ENCODE results near the gene TLE5. TPM values are rescaled to one million over a fixed set of nuclear protein-coding genes. Genes with fewer than 3 reads are reported as not detected.

Gene TLE5
- total RNA-seq, 6 donors from 2014 or later = 324 to 781 (median 471) TPM

DNA sequence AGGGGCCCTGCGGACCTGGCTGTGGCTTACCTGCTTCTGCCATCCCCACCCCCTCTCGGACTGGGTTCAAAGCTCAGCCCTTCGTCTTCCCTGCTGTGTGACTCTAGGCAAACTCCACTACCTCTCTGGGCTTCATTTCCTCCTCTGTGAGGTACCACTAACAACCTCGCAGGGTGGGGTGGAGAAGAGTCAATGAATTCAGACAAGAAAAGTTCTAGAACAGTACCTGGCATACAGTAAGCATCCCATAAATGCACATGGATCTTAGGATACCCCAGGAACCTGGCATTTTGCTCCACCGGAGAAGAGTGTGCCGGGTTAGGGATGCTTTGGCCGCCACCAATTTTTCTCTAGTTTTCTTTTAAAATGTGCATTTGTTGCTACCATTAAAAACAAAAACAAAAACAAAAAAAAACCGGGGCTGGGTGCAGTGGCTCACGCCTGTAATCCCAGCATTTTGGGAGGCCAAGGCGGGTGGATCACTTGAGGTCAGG lies 3.4 kb downstream of the TLE5 start:
- WGBS, 2 donors = 85 to 90% methylated on average over 10 of the region's 10 CpGs
- peaks cover 25 to 62% (median 54%) of the 10 kb centered on the region in 4 donors for H3K36me3 ChIP-seq
- H3K4me1 ChIP-seq = peaks cover 47 to 78% (median 68%) of the 10 kb centered on the region in 4 donors

DNA sequence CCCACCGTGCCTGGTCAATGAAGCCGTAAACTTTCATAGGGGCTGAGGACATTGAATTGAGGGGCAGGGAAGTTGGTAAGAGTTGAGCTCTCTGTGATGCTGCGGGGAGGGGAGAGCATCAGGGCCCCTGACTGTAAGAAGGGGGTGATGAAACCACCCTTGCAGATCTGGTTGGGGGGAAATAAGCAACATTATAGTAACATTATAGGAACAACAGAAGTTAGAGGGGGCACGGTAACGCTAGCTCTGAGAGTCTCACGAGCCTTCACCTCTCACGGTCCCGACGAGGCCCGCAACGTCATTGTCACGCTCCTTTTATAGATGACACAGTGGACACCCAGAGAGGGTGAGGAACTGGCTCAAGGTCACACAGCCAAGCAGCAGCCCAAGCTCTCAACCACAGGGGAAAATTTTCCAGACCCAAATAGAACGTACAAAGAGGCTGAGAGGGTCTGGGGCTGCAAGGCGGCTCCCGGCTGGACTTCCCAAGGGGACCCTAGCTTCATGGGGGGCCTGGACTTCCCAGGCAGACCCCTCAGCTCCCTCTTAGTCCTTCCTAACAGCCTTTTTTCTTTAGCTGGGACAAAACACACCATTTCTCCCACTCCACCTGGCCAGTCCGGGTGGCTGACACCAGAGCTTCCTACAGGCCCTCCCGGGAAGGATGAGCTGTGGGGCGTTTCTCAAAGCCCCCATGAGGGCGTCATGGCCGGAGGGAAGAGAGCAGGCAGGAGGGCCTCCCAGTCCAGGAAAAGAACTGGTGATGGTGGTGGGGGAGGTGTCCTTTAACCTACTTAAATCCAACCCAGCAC lies 4.1 kb downstream of the TLE5 start:
- ATAC-seq (ENCODE audit: low FRiP score in 2 of 2) (no peak), DNase-seq (no peak)
- Histone ChIP-seq H3K27ac (peak overlapping the region; percentile 70 to 99 (median 78)), H3K9me3 (no peaks in the 10 kb centered on the region), H3K4me3 (peak overlapping the region in 1 of 4 donors; percentile 89), H3K27me3 (no peaks in the 10 kb centered on the region), H3K36me3 (peaks cover 25 to 69% (median 61%) of the 10 kb centered on the region in 4 donors), H3K4me1 (peaks cover 46 to 72% (median 62%) of the 10 kb centered on the region in 4 donors)
- TF ChIP-seq, protein P1, sequence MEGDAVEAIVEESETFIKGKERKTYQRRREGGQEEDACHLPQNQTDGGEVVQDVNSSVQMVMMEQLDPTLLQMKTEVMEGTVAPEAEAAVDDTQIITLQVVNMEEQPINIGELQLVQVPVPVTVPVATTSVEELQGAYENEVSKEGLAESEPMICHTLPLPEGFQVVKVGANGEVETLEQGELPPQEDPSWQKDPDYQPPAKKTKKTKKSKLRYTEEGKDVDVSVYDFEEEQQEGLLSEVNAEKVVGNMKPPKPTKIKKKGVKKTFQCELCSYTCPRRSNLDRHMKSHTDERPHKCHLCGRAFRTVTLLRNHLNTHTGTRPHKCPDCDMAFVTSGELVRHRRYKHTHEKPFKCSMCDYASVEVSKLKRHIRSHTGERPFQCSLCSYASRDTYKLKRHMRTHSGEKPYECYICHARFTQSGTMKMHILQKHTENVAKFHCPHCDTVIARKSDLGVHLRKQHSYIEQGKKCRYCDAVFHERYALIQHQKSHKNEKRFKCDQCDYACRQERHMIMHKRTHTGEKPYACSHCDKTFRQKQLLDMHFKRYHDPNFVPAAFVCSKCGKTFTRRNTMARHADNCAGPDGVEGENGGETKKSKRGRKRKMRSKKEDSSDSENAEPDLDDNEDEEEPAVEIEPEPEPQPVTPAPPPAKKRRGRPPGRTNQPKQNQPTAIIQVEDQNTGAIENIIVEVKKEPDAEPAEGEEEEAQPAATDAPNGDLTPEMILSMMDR (IDR thresholded peaks at IDR 0.05) = no peak
- no peak for TF ChIP-seq POLR2A (IDR thresholded peaks at IDR 0.05)
- no peak for TF ChIP-seq POLR2AphosphoS5 (IDR thresholded peaks at IDR 0.05)
- 82 to 88% methylated on average over 20 of the region's 20 CpGs for WGBS, 2 donors

More for the DNA sequence above, 3.4 kb downstream of the TLE5 start:
- no peak for TF ChIP-seq POLR2AphosphoS5 (IDR thresholded peaks at IDR 0.05)
- TF ChIP-seq, protein P1 (IDR thresholded peaks at IDR 0.05) = no peak
- TF ChIP-seq EP300 (IDR thresholded peaks at IDR 0.05) = no peak
- TF ChIP-seq POLR2A (IDR thresholded peaks at IDR 0.05) = no peak
- Histone ChIP-seq H3K9me3 (no peaks in the 10 kb centered on the region), H3K4me3 (peak overlapping the region in 1 of 4 donors; percentile 89), H3K27ac (peak overlapping the region in 3 of 4 donors; percentile 26 to 99 (median 82)), H3K27me3 (no peaks in the 10 kb centered on the region)
- ATAC-seq (ENCODE audit: low FRiP score in 2 of 2) (no peak), DNase-seq (no peak)

DNA sequence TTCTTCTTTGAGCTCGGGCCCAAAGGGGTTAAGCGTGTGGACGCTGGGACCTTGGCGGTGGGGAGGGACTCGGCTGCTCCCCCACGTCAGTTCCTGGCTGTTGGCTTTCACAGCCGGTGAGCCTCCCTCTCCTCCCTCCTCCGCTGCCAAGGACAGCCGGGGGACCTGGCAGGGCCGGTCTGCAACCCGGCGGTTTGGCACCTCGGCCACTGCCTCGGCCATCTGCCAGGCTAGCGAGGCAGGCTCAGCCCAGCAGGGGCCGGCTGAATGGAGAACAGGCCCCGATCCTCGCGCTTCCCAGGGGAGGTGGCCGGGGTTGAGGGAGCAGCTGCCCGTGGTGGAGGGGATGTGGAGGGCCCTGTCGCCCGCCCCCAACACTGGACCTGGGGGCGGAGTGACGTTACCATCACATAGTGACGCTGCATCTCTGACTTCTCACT lies 5.0 kb downstream of the TLE5 start:
- Histone ChIP-seq H3K27me3 (no peaks in the 10 kb centered on the region), H3K36me3 (peaks cover 25 to 77% (median 65%) of the 10 kb centered on the region in 4 donors), H3K4me1 (peaks cover 40 to 64% (median 55%) of the 10 kb centered on the region in 4 donors), H3K9me3 (no peaks in the 10 kb centered on the region), H3K27ac (peak overlapping the region; percentile 70 to 99 (median 78)), H3K4me3 (peak overlapping the region in 2 of 4 donors; percentile 5 to 89)
- WGBS, 2 donors = 49 to 90% methylated on average over 10 to 21 of the region's 26 CpGs
- TF ChIP-seq EP300 (IDR thresholded peaks at IDR 0.05) (no peak), POLR2AphosphoS5 (IDR thresholded peaks at IDR 0.05) (peak; percentile 49 to 73), POLR2A (IDR thresholded peaks at IDR 0.05) (no peak)
- TF ChIP-seq, protein P1 (IDR thresholded peaks at IDR 0.05) = peak in 3 of 6 experiments; percentile 18 to 51 (median 24)
- DNase-seq = peak; percentile 88 to 96
- ATAC-seq (ENCODE audit: low FRiP score in 2 of 2) = peak; percentile 61 to 86

DNA sequence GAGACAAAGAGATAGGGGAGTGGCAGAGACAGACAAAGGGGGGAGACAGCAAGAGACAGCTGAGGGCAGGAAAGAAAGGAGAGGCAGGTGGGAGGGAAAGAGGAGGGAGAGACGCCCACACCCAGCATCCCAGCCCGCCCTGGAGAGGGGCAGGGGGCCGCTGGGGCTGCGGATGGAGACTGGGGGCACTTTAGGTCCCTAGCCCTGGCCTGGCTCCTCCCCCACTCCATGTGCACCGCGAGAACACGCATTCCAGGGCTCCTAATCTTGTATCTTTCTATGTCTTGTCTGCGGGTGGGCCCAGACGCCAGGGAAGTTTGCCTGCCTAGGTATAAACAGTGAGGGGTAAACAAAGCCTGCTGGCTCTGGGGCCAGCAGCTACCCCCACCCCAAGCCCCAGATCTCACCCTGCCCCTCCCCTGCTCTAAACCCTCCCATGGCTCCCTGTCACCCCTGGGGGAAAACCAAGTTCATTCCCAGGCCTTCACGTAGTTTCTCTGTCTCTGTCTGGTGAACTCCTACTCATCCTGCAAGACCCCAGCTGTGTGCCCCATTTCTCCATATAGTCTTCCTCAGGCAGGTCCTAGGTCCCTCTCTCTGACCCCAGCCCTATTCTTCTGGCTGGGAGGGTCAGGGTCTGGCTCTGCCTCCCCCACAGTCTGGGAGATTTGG lies 5.7 kb downstream of the TLE5 start:
- H3K36me3 ChIP-seq = peaks cover 25 to 77% (median 65%) of the 10 kb centered on the region in 4 donors
- peak overlapping the region; percentile 70 to 99 (median 78) for H3K27ac ChIP-seq
- WGBS, 2 donors = 54 to 68% methylated on average over 10 of the region's 10 CpGs
- H3K9me3 ChIP-seq = no peaks in the 10 kb centered on the region
- DNase-seq = no peak
- peak overlapping the region in 1 of 4 donors; percentile 89 for H3K4me3 ChIP-seq
- TF ChIP-seq POLR2AphosphoS5 (IDR thresholded peaks at IDR 0.05) = no peak
- TF ChIP-seq EP300 (IDR thresholded peaks at IDR 0.05) = no peak
- TF ChIP-seq, protein P1 (IDR thresholded peaks at IDR 0.05) = no peak
- no peak for TF ChIP-seq POLR2A (IDR thresholded peaks at IDR 0.05)
- H3K27me3 ChIP-seq = no peaks in the 10 kb centered on the region
- ATAC-seq (ENCODE audit: low FRiP score in 2 of 2) = no peak
- peaks cover 40 to 64% (median 55%) of the 10 kb centered on the region in 4 donors for H3K4me1 ChIP-seq

Measured in upper lobe of left lung (tissue), 6 donors.